Ishikawa (cell line): Measurements from ENCODE around the gene MAT2B.

Experiments used
- CREB1 ChIP-seq: IDR thresholded peaks from 2 replicates; pipeline ENCODE4 v1.6.1; 2012; ENCODE audit warnings: low read depth
- EGR1 ChIP-seq: IDR thresholded peaks from 2 replicates; pipeline ENCODE4 v1.6.1; 2012
- NFIC ChIP-seq: IDR thresholded peaks from 2 replicates; pipeline ENCODE4 v1.6.1; 2012
- RAD21 ChIP-seq: IDR thresholded peaks from 2 replicates; pipeline ENCODE4 v1.6.1; 2012; ENCODE audit warnings: low read depth
- REST ChIP-seq: IDR thresholded peaks from 2 replicates; pipeline ENCODE4 v1.6.1; 2012; ENCODE audit warnings: low read depth, mild to moderate bottlenecking
- TAF1 ChIP-seq: IDR thresholded peaks from 2 replicates; pipeline ENCODE4 v1.6.1; 2012; ENCODE audit warnings: low read depth, mild to moderate bottlenecking
- YY1 ChIP-seq: IDR thresholded peaks from 2 replicates; pipeline ENCODE4 v1.6.1; 2012; ENCODE audit warnings: low read depth
- TF ChIP-seq, protein P1 (sequence below): IDR thresholded peaks from 2 replicates; pipeline ENCODE4 v1.6.1; 2012

DNA sequence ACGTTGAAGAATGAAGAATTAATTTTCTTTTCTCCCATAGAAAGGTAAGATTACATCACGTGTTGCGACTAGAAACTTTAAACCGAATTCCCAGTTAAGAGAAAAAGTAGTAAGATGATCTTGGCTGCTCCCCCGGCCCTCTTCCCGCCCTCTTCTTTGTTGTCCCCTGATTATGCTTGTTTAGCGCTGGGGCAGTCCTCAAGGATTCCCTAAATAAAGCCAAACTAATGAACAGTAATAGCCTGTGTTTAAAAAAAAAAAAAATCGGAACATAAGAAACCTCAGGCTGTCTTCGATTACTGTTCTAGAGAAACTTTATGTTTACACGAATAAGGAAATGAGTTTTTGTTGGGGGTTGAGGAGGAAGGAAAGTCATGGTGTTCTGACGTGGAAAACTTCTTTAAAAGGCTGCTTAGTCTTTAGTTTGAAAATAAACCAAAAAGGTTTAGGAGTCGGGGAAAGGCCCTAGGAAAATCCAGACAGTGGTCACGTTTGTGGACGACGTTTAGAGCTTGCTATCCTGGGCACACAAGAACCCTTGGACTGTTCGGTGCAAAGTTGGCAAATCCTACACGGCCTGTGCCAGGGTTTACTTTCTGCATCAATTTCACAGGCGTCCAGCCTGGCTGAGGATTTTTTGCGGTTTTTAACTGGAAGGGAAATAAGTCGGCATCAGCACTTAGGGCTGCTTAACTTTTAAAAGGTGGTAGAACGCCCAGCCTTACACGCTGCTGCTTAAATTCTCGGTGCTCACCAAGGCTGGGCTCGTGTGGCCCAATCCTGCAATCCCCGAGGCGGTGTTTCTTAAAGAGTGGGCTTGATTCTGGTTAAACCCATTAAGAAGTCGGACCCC is 1.1 kb upstream of the MAT2B start:
- TF ChIP-seq, protein P1, sequence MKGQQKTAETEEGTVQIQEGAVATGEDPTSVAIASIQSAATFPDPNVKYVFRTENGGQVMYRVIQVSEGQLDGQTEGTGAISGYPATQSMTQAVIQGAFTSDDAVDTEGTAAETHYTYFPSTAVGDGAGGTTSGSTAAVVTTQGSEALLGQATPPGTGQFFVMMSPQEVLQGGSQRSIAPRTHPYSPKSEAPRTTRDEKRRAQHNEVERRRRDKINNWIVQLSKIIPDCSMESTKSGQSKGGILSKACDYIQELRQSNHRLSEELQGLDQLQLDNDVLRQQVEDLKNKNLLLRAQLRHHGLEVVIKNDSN = no peak
- TF ChIP-seq EGR1 = no peak
- TF ChIP-seq CREB1 = no peak
- no peak for TF ChIP-seq RAD21
- TF ChIP-seq YY1 = no peak
- no peak for TF ChIP-seq REST
- TF ChIP-seq TAF1 = no peak
- no peak for TF ChIP-seq NFIC
